GM23248 (cell line): ENCODE measurements around the gene SEMA6A. TPM values are rescaled to one million over a fixed set of nuclear protein-coding genes. Genes with fewer than 3 reads are reported as not detected.

ENCODE experiments used
- DNase-seq: peaks from one replicate; pipeline ENCODE4 v3.0.0-alpha.2; 2015
- H2AFZ ChIP-seq: fragments of 200-600 bp; sonication (generic); 2 replicates; pipeline ENCODE4 v1.6.1; 2016; ENCODE audit warnings: antibody characterized with exemption
- H3F3A ChIP-seq: fragments of 200-600 bp; sonication (generic); 2 replicates; pipeline ENCODE4 v1.6.1; 2016; ENCODE audit warnings: mild to moderate bottlenecking, antibody characterized with exemption, mixed run types; ENCODE audit not compliant: insufficient read depth
- H3K27ac ChIP-seq: fragments of 200-600 bp; sonication (generic); 2 replicates; pipeline ENCODE4 v1.5.1; 2016; ENCODE audit warnings: mild to moderate bottlenecking
- H3K27me3 ChIP-seq: fragments of 200-600 bp; sonication (generic); replicated peaks from 2 replicates; pipeline ENCODE4 v1.6.1; 2016; ENCODE audit warnings: mild to moderate bottlenecking; ENCODE audit not compliant: insufficient read depth
- H3K36me3 ChIP-seq: fragments of 200-600 bp; sonication (generic); 2 replicates; pipeline ENCODE4 v1.6.1; 2016; ENCODE audit warnings: low read depth, mild to moderate bottlenecking
- H3K4me1 ChIP-seq: fragments of 200-600 bp; sonication (generic); 2 replicates; pipeline ENCODE4 v1.6.1; 2016; ENCODE audit warnings: mild to moderate bottlenecking; ENCODE audit not compliant: insufficient read depth
- H3K4me2 ChIP-seq: fragments of 200-600 bp; sonication (generic); one replicate; pipeline ENCODE4 v1.6.1; 2016; ENCODE audit warnings: mild to moderate bottlenecking; ENCODE audit not compliant: unreplicated experiment
- H3K4me3 ChIP-seq: fragments of 200-600 bp; sonication (generic); 2 replicates; pipeline ENCODE4 v1.5.1; 2016; ENCODE audit warnings: mild to moderate bottlenecking
- H3K79me2 ChIP-seq: fragments of 200-600 bp; sonication (generic); 2 replicates; pipeline ENCODE4 v1.6.1; 2016; ENCODE audit warnings: mild to moderate bottlenecking; ENCODE audit not compliant: insufficient read depth
- H3K9ac ChIP-seq: fragments of 200-600 bp; sonication (generic); 2 replicates; pipeline ENCODE4 v1.6.1; 2016; ENCODE audit warnings: mild to moderate bottlenecking
- H3K9me2 ChIP-seq: fragments of 200-600 bp; sonication (generic); 2 replicates; pipeline ENCODE4 v1.6.1; 2016; ENCODE audit warnings: mixed run types, mild to moderate bottlenecking, moderate library complexity; ENCODE audit not compliant: insufficient read depth
- H3K9me3 ChIP-seq: fragments of 200-600 bp; sonication (generic); one replicate; pipeline ENCODE4 v1.6.1; 2017; ENCODE audit warnings: low read depth
- H4K20me1 ChIP-seq: fragments of 200-600 bp; sonication (generic); 2 replicates; pipeline ENCODE4 v1.6.0; 2016; ENCODE audit not compliant: insufficient read depth
- EZH2 ChIP-seq: fragments of 200-600 bp; sonication (generic); IDR thresholded peaks from 2 replicates; pipeline ENCODE4 v1.6.1; 2018; ENCODE audit warnings: antibody characterized with exemption, mild to moderate bottlenecking; ENCODE audit not compliant: insufficient read depth, poor library complexity, severe bottlenecking
- EZH2phosphoT487 ChIP-seq: fragments of 200-600 bp; sonication (generic); IDR thresholded peaks from 2 replicates; pipeline ENCODE4 v1.6.1; 2018; ENCODE audit warnings: antibody characterized with exemption, moderate library complexity, mild to moderate bottlenecking, low read depth; ENCODE audit not compliant: insufficient read depth
- whole genome bisulfite sequencing, 2 experiments: methylation state at CpG; one replicate each; pipeline ENCODE4 v1.1.6; 2015 to 2017; ENCODE audit warnings: low lambda C conversion rate in 2 of 2, low coverage in 1 of 2; ENCODE audit errors: missing lambda C conversion rate in 2 of 2; 5-methylcytosine and 5-hydroxymethylcytosine counted together
- in situ Hi-C: fragments of 300-500 bp; cut with MboI; formaldehyde crosslinking; loops from 2 replicates; pipeline ENCODE4 v1.15.0; 2020
- polyA plus RNA-seq: library from polyadenylated mRNA; unstranded; fragments of >200 nt; fragmentation: Nextera tagmentation; extraction: Ambion mirVana; gene quantifications from 2 replicates; pipeline ENCODE4 v1.2.1, GENCODE V29; 2016
- total RNA-seq: library from RNA; depleted of rRNA; stranded (reverse); fragments of >200 nt; shearing (Covaris generic); gene quantifications from 2 replicates; pipeline ENCODE4 v1.2.3, GENCODE V29; 2014

The SEMA6A gene
- total and polyA plus RNA-seq, 2 experiments from 2014 or later: under 0.01 to 0.79 TPM

DNA sequence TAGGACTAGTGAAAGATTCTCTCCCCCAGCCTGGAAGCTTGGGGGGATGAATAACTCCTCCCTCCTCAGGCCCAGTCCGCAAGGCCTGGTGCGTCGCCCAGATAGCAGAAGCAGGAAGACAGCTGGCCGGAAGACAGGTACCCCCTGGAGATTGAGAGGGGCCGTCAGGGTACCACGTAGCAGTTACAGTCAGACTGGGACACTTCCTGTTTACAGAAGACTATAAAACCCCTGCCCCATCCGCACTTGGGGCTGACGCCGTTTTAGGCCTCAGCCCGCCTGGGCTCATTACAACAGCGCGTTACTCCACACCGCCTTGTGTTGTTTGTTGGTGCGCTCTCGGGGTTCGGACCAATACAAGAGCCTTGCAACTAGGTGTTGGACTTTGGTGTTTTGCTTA is 15.4 kb downstream of the SEMA6A start:
- no peaks in the 10 kb centered on the region for H3K36me3 ChIP-seq
- no peaks in the 10 kb centered on the region for H3K79me2 ChIP-seq
- DNase-seq: no peak
- H3K27me3 ChIP-seq: peaks cover 4% of the 10 kb centered on the region; the same call in 1 of the 2 replicates
- H3K27ac ChIP-seq: no peak overlapping the region
- H2AFZ ChIP-seq: no peak overlapping the region
- H3K4me2 ChIP-seq: no peak overlapping the region
- no peaks in the 10 kb centered on the region for H3K9me2 ChIP-seq
- H3K9me3 ChIP-seq: no peaks in the 10 kb centered on the region
- no peaks in the 10 kb centered on the region for H4K20me1 ChIP-seq
- no peaks in the 10 kb centered on the region for H3F3A ChIP-seq
- no peak overlapping the region for H3K9ac ChIP-seq
- no peak overlapping the region for H3K4me3 ChIP-seq
- in situ Hi-C loops: no loop called here
- WGBS, 2 experiments: 82% methylated on average over 16 of the region's 16 CpGs
- no peaks in the 10 kb centered on the region for H3K4me1 ChIP-seq
- no peak for TF ChIP-seq EZH2
- TF ChIP-seq EZH2phosphoT487: no peak

- DNase-seq: peak; percentile 41
- Histone ChIP-seq H4K20me1 (no peaks in the 10 kb centered on the region), H3K36me3 (no peaks in the 10 kb centered on the region), H3K4me3 (no peak overlapping the region), H3K9ac (no peak overlapping the region), H3K27ac (no peak overlapping the region), H3F3A (no peaks in the 10 kb centered on the region), H3K9me2 (no peaks in the 10 kb centered on the region), H3K4me1 (no peaks in the 10 kb centered on the region), H3K9me3 (no peaks in the 10 kb centered on the region), H3K4me2 (no peak overlapping the region), H3K79me2 (no peaks in the 10 kb centered on the region), H3K27me3 (no peaks in the 10 kb centered on the region), H2AFZ (no peak overlapping the region)
- 23% methylated on average over 5 of the region's 5 CpGs for WGBS, 2 experiments
- in situ Hi-C loops: no loop called here
- no peak for TF ChIP-seq EZH2
- no peak for TF ChIP-seq EZH2phosphoT487
These were observed 16.9 kb downstream of the SEMA6A start for GRCh38 chr5:116557669-116558271.

DNA sequence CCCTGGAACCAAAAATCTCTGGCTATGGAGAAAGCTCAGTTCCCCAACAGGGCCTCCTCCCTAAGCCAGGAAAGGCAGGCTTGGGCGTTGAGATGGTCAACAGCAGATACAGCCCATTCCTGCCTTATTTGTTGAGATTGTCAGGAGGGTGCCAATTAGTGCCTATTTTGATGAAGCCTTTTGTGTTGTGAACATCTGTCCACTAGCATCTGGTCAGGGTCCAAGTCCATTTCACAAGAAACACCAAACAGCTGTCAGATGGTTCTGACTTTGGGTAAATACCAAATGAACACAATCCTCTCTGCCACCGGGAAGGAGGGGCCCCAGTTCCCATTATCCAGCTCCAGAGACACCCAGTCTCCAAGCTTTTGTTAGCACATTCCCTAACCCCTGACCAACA is 19.9 kb downstream of the SEMA6A start:
- Histone ChIP-seq H3K27ac (no peak overlapping the region), H3K36me3 (no peaks in the 10 kb centered on the region), H3K9me2 (no peaks in the 10 kb centered on the region), H3K27me3 (no peaks in the 10 kb centered on the region), H4K20me1 (no peaks in the 10 kb centered on the region), H3K9me3 (no peaks in the 10 kb centered on the region), H3K4me3 (no peak overlapping the region), H2AFZ (no peak overlapping the region), H3K4me2 (no peak overlapping the region), H3K9ac (no peak overlapping the region), H3K79me2 (no peaks in the 10 kb centered on the region), H3K4me1 (no peaks in the 10 kb centered on the region), H3F3A (no peaks in the 10 kb centered on the region)
- DNase-seq: no peak
- in situ Hi-C loops: no loop called here
- TF ChIP-seq EZH2: no peak
- TF ChIP-seq EZH2phosphoT487: no peak
- WGBS, 2 experiments: 0 to 11% methylated on average over 2 of the region's 2 CpGs

GRCh38 chr5:116553366-116553765 is 21.3 kb downstream of the SEMA6A start:
- H3K4me3 ChIP-seq: no peak overlapping the region
- H3K9me2 ChIP-seq: no peaks in the 10 kb centered on the region
- H3K27me3 ChIP-seq: no peaks in the 10 kb centered on the region
- H3F3A ChIP-seq: no peaks in the 10 kb centered on the region
- no peak overlapping the region for H3K4me2 ChIP-seq
- DNase-seq: no peak
- H3K79me2 ChIP-seq: no peaks in the 10 kb centered on the region
- 69 to 70% methylated on average over 4 of the region's 4 CpGs for WGBS, 2 experiments
- no peaks in the 10 kb centered on the region for H3K9me3 ChIP-seq
- no peaks in the 10 kb centered on the region for H3K4me1 ChIP-seq
- no peak for TF ChIP-seq EZH2phosphoT487
- no peak for TF ChIP-seq EZH2
- in situ Hi-C loops: no loop called here
- no peak overlapping the region for H3K9ac ChIP-seq
- no peaks in the 10 kb centered on the region for H3K36me3 ChIP-seq
- H2AFZ ChIP-seq: no peak overlapping the region
- no peaks in the 10 kb centered on the region for H4K20me1 ChIP-seq
- H3K27ac ChIP-seq: no peak overlapping the region

GRCh38 chr5:116550082-116550481 is 24.5 kb downstream of the SEMA6A start:
- Histone ChIP-seq H2AFZ (no peak overlapping the region), H3K9me3 (no peaks in the 10 kb centered on the region), H3K9ac (no peak overlapping the region), H3K36me3 (no peaks in the 10 kb centered on the region), H3K79me2 (no peaks in the 10 kb centered on the region), H3F3A (no peaks in the 10 kb centered on the region), H3K4me2 (no peak overlapping the region), H3K9me2 (no peaks in the 10 kb centered on the region), H3K27me3 (no peaks in the 10 kb centered on the region), H3K27ac (no peak overlapping the region), H4K20me1 (no peaks in the 10 kb centered on the region), H3K4me3 (no peak overlapping the region), H3K4me1 (no peaks in the 10 kb centered on the region)
- TF ChIP-seq EZH2phosphoT487: no peak
- TF ChIP-seq EZH2: no peak
- in situ Hi-C loops: no loop called here
- DNase-seq: no peak
